Measurements from ENCODE around the gene PDE5A. TPM values are rescaled to one million over a fixed set of nuclear protein-coding genes. Genes with fewer than 3 reads are reported as not detected.

Gene PDE5A
- polyA plus RNA-seq, 1 of the 3 experiments (the other 2 are of a cell fraction), result 6.4 TPM

DNA sequence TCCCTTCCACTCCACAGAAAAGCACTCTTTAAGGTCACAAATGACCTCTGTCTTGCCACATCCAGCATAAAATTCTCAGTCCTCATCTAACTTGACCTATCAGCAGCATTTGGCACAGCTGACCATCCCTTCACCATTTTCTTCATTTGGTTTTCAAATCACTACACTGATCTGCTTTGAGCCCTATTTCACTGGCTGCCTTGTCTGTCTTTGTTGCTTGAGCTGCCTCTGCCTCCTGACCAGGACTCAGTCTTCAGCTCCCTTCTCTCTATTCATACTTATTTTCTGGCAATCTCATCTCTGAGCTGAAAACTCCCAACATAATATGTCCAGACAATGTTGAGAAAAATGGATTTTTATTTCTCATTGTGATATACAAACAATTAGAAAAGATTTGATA lies 27.7 kb upstream of the PDE5A start:
- no peaks in the 10 kb centered on the region for H3K9me2 ChIP-seq
- no peaks in the 10 kb centered on the region for H3K36me3 ChIP-seq (replicated peaks in 1 of 2; ENCODE audit: control insufficient read depth in 1 of 2, insufficient read depth in 2 of 2, low read length in 1 of 2)
- no peaks in the 10 kb centered on the region for H3K79me2 ChIP-seq (ENCODE audit: insufficient read depth)
- H3F3A ChIP-seq (replicated peaks; ENCODE audit: insufficient read depth), result no peaks in the 10 kb centered on the region
- H3K27me3 ChIP-seq (ENCODE audit: insufficient read depth), result no peaks in the 10 kb centered on the region
- H2AFZ ChIP-seq (ENCODE audit: low read depth), result no peak overlapping the region
- ChIA-PET POLR2A (no interaction called here), CTCF (interaction anchor here (0.7 to 5.2 kb wide), 4 partner anchors 8 to 1536 kb away, joined by 3 to 34 read pairs (median 4); partner anchors contain the start of gene PDE5A)
- no peak overlapping the region for H3K4me3 ChIP-seq (ENCODE audit: low read depth in 2 of 2, low read length in 1 of 2)
- H3K4me1 ChIP-seq (ENCODE audit: control insufficient read depth in 1 of 2, insufficient read depth in 2 of 2, low read depth in 1 of 2, low read length in 1 of 2), result peaks cover 0 to 9% of the 10 kb centered on the region in 2 experiments; a peak in 2 of 4 replicates
- TF ChIP-seq FOSL2 (IDR thresholded peaks at IDR 0.05; ENCODE audit: borderline replicate concordance, low read depth) (no peak), FOXJ3 (CRISPR knock-in tag; IDR thresholded peaks at IDR 0.05) (no peak), GATA2 (CRISPR knock-in tag; IDR thresholded peaks at IDR 0.05) (no peak), TAF1 (IDR thresholded peaks at IDR 0.05; ENCODE audit: borderline replicate concordance, low read depth, low read length) (no peak), YY1 (IDR thresholded peaks at IDR 0.05; ENCODE audit: low read depth) (no peak), ELF1 (IDR thresholded peaks at IDR 0.05) (no peak), RXRA (IDR thresholded peaks at IDR 0.05; ENCODE audit: borderline replicate concordance, low read depth) (no peak)
- TF ChIP-seq, protein P1, sequence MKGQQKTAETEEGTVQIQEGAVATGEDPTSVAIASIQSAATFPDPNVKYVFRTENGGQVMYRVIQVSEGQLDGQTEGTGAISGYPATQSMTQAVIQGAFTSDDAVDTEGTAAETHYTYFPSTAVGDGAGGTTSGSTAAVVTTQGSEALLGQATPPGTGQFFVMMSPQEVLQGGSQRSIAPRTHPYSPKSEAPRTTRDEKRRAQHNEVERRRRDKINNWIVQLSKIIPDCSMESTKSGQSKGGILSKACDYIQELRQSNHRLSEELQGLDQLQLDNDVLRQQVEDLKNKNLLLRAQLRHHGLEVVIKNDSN (IDR thresholded peaks at IDR 0.05; ENCODE audit: borderline replicate concordance, low read depth), result no peak
- TF ChIP-seq, protein P2, sequence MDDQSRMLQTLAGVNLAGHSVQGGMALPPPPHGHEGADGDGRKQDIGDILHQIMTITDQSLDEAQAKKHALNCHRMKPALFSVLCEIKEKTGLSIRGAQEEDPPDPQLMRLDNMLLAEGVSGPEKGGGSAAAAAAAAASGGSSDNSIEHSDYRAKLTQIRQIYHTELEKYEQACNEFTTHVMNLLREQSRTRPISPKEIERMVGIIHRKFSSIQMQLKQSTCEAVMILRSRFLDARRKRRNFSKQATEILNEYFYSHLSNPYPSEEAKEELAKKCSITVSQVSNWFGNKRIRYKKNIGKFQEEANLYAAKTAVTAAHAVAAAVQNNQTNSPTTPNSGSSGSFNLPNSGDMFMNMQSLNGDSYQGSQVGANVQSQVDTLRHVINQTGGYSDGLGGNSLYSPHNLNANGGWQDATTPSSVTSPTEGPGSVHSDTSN (IDR thresholded peaks at IDR 0.05), result no peak
- TF ChIP-seq, protein P3, sequence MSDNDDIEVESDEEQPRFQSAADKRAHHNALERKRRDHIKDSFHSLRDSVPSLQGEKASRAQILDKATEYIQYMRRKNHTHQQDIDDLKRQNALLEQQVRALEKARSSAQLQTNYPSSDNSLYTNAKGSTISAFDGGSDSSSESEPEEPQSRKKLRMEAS (IDR thresholded peaks at IDR 0.05; ENCODE audit: low read depth), result no peak
- H3K9me3 ChIP-seq, result no peaks in the 10 kb centered on the region
- no peak overlapping the region for H3K4me2 ChIP-seq
- H3K27ac ChIP-seq (ENCODE audit: low read depth in 2 of 2, low read length in 1 of 2), result no peak overlapping the region
- H4K20me1 ChIP-seq (ENCODE audit: insufficient read depth), result no peaks in the 10 kb centered on the region
- H3K9ac ChIP-seq, result no peak overlapping the region
- DNase-seq, result no peak

DNA sequence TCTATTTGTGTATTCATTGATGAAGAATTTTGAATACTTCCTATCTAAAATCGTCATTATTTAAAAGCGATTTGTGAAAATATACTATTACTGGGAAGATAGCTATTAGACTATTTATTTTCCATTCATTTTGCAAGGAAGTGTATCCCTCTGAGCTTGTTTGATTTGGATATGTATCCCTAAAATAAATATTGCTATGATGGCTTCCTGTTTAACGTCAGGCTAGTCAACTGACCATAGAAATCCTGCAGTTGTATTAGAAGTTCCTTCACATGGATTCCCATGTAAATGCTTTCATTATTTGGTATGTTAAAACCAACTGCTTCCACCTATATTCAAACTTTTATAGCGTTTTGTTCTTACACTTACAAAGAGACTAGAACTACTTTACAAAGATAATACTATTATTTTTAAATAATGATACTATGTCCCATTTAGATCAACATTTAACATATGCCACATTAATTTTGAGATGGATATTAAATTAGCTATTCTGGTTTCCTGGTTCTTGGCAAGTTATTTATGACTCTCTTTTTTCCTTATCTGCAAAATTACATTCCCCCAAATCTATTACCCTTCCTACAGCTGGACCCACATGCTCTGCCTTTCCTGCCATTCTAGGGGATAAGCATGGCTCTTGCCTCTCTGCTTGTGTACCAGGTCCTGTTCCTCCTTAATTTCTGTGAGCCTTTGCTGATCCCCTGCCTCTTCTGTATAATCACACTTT lies 26.7 kb upstream of the PDE5A start:
- no peaks in the 10 kb centered on the region for H3K79me2 ChIP-seq (ENCODE audit: insufficient read depth)
- H3K4me3 ChIP-seq (ENCODE audit: low read depth in 2 of 2, low read length in 1 of 2), result no peak overlapping the region
- H3F3A ChIP-seq (replicated peaks; ENCODE audit: insufficient read depth), result no peaks in the 10 kb centered on the region
- no peaks in the 10 kb centered on the region for H3K9me2 ChIP-seq
- H3K9ac ChIP-seq, result no peak overlapping the region
- H2AFZ ChIP-seq (ENCODE audit: low read depth), result no peak overlapping the region
- peaks cover 0 to 9% of the 10 kb centered on the region in 2 experiments; a peak in 2 of 4 replicates for H3K4me1 ChIP-seq (ENCODE audit: control insufficient read depth in 1 of 2, insufficient read depth in 2 of 2, low read depth in 1 of 2, low read length in 1 of 2)
- no peak overlapping the region for H3K4me2 ChIP-seq
- POLR2A ChIA-PET, result no interaction called here
- H3K27me3 ChIP-seq (ENCODE audit: insufficient read depth), result no peaks in the 10 kb centered on the region
- no peak overlapping the region for H3K27ac ChIP-seq (ENCODE audit: low read depth in 2 of 2, low read length in 1 of 2)
- 40% methylated on average over 4 of the region's 4 CpGs for WGBS (ENCODE audit: low lambda C conversion rate)
- H3K9me3 ChIP-seq, result no peaks in the 10 kb centered on the region
- CTCF ChIA-PET, result interaction anchor here (0.7 to 5.2 kb wide), 5 partner anchors 9 to 1537 kb away, joined by 3 to 34 read pairs (median 4); partner anchors contain the start of gene PDE5A
- no peaks in the 10 kb centered on the region for H3K36me3 ChIP-seq (replicated peaks in 1 of 2; ENCODE audit: control insufficient read depth in 1 of 2, insufficient read depth in 2 of 2, low read length in 1 of 2)
- H4K20me1 ChIP-seq (ENCODE audit: insufficient read depth), result no peaks in the 10 kb centered on the region
- peak; percentile 44 for DNase-seq
- TF ChIP-seq TEAD4 (IDR thresholded peaks at IDR 0.05; ENCODE audit: borderline replicate concordance, insufficient read depth), result no peak
- TF ChIP-seq, protein P4, sequence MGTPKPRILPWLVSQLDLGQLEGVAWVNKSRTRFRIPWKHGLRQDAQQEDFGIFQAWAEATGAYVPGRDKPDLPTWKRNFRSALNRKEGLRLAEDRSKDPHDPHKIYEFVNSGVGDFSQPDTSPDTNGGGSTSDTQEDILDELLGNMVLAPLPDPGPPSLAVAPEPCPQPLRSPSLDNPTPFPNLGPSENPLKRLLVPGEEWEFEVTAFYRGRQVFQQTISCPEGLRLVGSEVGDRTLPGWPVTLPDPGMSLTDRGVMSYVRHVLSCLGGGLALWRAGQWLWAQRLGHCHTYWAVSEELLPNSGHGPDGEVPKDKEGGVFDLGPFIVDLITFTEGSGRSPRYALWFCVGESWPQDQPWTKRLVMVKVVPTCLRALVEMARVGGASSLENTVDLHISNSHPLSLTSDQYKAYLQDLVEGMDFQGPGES (IDR thresholded peaks at IDR 0.05; ENCODE audit: low read depth, low read length), result no peak
- no peak for TF ChIP-seq POLR2AphosphoS5 (IDR thresholded peaks at IDR 0.05; ENCODE audit: low read depth, low read length)
- TF ChIP-seq RXRA (IDR thresholded peaks at IDR 0.05; ENCODE audit: borderline replicate concordance, low read depth), result no peak
- TF ChIP-seq CHD2 (IDR thresholded peaks at IDR 0.05; ENCODE audit: low read length, partially characterized antibody), result peak; percentile 44
- TF ChIP-seq GABPA (IDR thresholded peaks at IDR 0.05; ENCODE audit: low read depth), result no peak
- TF ChIP-seq GATA2 (CRISPR knock-in tag; IDR thresholded peaks at IDR 0.05), result peak; percentile 57
- TF ChIP-seq, protein P3 (IDR thresholded peaks at IDR 0.05; ENCODE audit: low read depth), result no peak
- peak; percentile 79; the same call in 1 of the 2 replicates for TF ChIP-seq MXI1 (IDR thresholded peaks at IDR 0.05; ENCODE audit: low read depth, low read length)
- TF ChIP-seq, protein P1 (IDR thresholded peaks at IDR 0.05; ENCODE audit: borderline replicate concordance, low read depth), result no peak
- no peak for TF ChIP-seq FOSL2 (IDR thresholded peaks at IDR 0.05; ENCODE audit: borderline replicate concordance, low read depth)
- no peak for TF ChIP-seq TCF12 (IDR thresholded peaks at IDR 0.05)
- TF ChIP-seq FOXM1 (IDR thresholded peaks at IDR 0.05; ENCODE audit: low read depth), result no peak
- peak; percentile 73 for TF ChIP-seq RCOR1 (IDR thresholded peaks at IDR 0.05; ENCODE audit: low read length)
- TF ChIP-seq SMC3 (IDR thresholded peaks at IDR 0.05; ENCODE audit: low read depth, low read length), result no peak
- no peak for TF ChIP-seq FOXJ3 (CRISPR knock-in tag; IDR thresholded peaks at IDR 0.05)
- TF ChIP-seq NRF1 (IDR thresholded peaks at IDR 0.05; ENCODE audit: low read depth, low read length), result no peak
- TF ChIP-seq SIN3A (IDR thresholded peaks at IDR 0.05; ENCODE audit: borderline replicate concordance, low read depth, low read length), result no peak
- TF ChIP-seq JUND (IDR thresholded peaks at IDR 0.05), result no peak
- TF ChIP-seq EP300 (IDR thresholded peaks at IDR 0.05; ENCODE audit: borderline replicate concordance in 1 of 2, low read depth in 1 of 2, low read length in 1 of 2), result peak in 1 of 2 experiments; percentile 84; a peak in 2 of 4 replicates

Data from SK-N-SH (cell line).